HepG2 (cell line): ENCODE measurements around the gene USP7. TPM values are rescaled to one million over a fixed set of nuclear protein-coding genes. Genes with fewer than 3 reads are reported as not detected.

Experiments used
- AHR ChIP-seq: IDR thresholded peaks from 2 replicates; pipeline ENCODE4 v1.6.1; 2018; ENCODE audit warnings: missing genetic modification reagents, missing compliant biosample characterization
- BRD4 ChIP-seq: sonication (generic); formaldehyde crosslinking; IDR thresholded peaks from 2 replicates; pipeline ENCODE4 v1.4.0; 2020; ENCODE audit warnings: missing genetic modification reagents
- CENPT ChIP-seq: sonication (generic); formaldehyde crosslinking; IDR thresholded peaks from 2 replicates; pipeline ENCODE4 v1.8.0; 2022; ENCODE audit warnings: low read depth, mild to moderate bottlenecking, moderate library complexity, missing genetic modification reagents
- DMTF1 ChIP-seq: sonication (generic); formaldehyde crosslinking; IDR thresholded peaks from 2 replicates; pipeline ENCODE4 v1.4.0; 2020; ENCODE audit warnings: mild to moderate bottlenecking, missing genetic modification reagents
- EEA1 ChIP-seq: sonication (generic); formaldehyde crosslinking; IDR thresholded peaks from 2 replicates; pipeline ENCODE4 v1.5.1; 2020; ENCODE audit warnings: mild to moderate bottlenecking, missing genetic modification reagents, borderline replicate concordance
- ETV5 ChIP-seq: IDR thresholded peaks from 2 replicates; pipeline ENCODE4 v1.6.1; 2018; ENCODE audit warnings: missing biosample characterization, missing genetic modification reagents, inconsistent platforms, borderline replicate concordance
- ISL2 ChIP-seq: sonication (generic); formaldehyde crosslinking; IDR thresholded peaks from 2 replicates; pipeline ENCODE4 v1.5.0; 2020; ENCODE audit warnings: missing genetic modification reagents
- MEIS2 ChIP-seq: sonication (generic); formaldehyde crosslinking; IDR thresholded peaks from 2 replicates; pipeline ENCODE4 v1.9.0; 2021; ENCODE audit warnings: mild to moderate bottlenecking, missing genetic modification reagents
- MTF2 ChIP-seq: sonication (generic); formaldehyde crosslinking; IDR thresholded peaks from 2 replicates; pipeline ENCODE4 v1.5.0; 2020; ENCODE audit warnings: missing genetic modification reagents, borderline replicate concordance
- MYC ChIP-seq: sonication (generic); formaldehyde crosslinking; IDR thresholded peaks from 2 replicates; pipeline ENCODE4 v1.9.0; 2021; ENCODE audit warnings: missing genetic modification reagents, borderline replicate concordance
- MYPOP ChIP-seq: sonication (generic); formaldehyde crosslinking; IDR thresholded peaks from 2 replicates; pipeline ENCODE4 v1.8.1; 2023; ENCODE audit warnings: mild to moderate bottlenecking, moderate library complexity, missing genetic modification reagents
- PRDM4 ChIP-seq: sonication (generic); formaldehyde crosslinking; IDR thresholded peaks from 2 replicates; pipeline ENCODE4 v1.9.0; 2021; ENCODE audit warnings: missing genetic modification reagents, borderline replicate concordance
- RBFOX2 ChIP-seq: fragments of 200-400 bp; formaldehyde crosslinking; IDR thresholded peaks from 2 replicates; pipeline ENCODE4 v1.6.1; 2017; ENCODE audit warnings: low read depth, mild to moderate bottlenecking, low read length
- SMC3 ChIP-seq: IDR thresholded peaks from 2 replicates; pipeline ENCODE4 v1.6.1; 2011; ENCODE audit warnings: low read length, improper control_type of control experiment
- ZBTB21 ChIP-seq: sonication (generic); formaldehyde crosslinking; IDR thresholded peaks from 2 replicates; pipeline ENCODE4 v1.4.0; 2020; ENCODE audit warnings: missing genetic modification reagents
- ZBTB34 ChIP-seq: sonication (generic); formaldehyde crosslinking; IDR thresholded peaks from 2 replicates; pipeline ENCODE4 v1.8.0; 2022; ENCODE audit warnings: mild to moderate bottlenecking, missing genetic modification reagents
- ZFP1 ChIP-seq: IDR thresholded peaks from 2 replicates; pipeline ENCODE4 v1.6.1; 2016
- ZNF251 ChIP-seq: sonication (generic); formaldehyde crosslinking; IDR thresholded peaks from 2 replicates; pipeline ENCODE4 v1.9.0; 2021; ENCODE audit warnings: mild to moderate bottlenecking, missing genetic modification reagents
- ZNF317 ChIP-seq: sonication (generic); formaldehyde crosslinking; IDR thresholded peaks from 2 replicates; pipeline ENCODE4 v1.5.0; 2020; ENCODE audit warnings: mild to moderate bottlenecking, missing genetic modification reagents
- ZNF564 ChIP-seq: sonication (generic); formaldehyde crosslinking; IDR thresholded peaks from 2 replicates; pipeline ENCODE4 v1.8.1; 2023; ENCODE audit warnings: mild to moderate bottlenecking, missing genetic modification reagents
- ZNF580 ChIP-seq: IDR thresholded peaks from 2 replicates; pipeline ENCODE4 v1.6.1; 2016; ENCODE audit warnings: low read depth, borderline replicate concordance
- ZNF761 ChIP-seq: sonication (generic); formaldehyde crosslinking; conservative IDR thresholded peaks from 2 replicates; pipeline ENCODE4 v1.4.0; 2020; ENCODE audit warnings: mild to moderate bottlenecking, missing genetic modification reagents
- ZNF788 ChIP-seq: sonication (generic); formaldehyde crosslinking; IDR thresholded peaks from 2 replicates; pipeline ENCODE4 v1.5.0; 2020; ENCODE audit warnings: mild to moderate bottlenecking, missing genetic modification reagents, borderline replicate concordance
- polyA plus RNA-seq, 8 experiments: library from polyadenylated mRNA; depleted of rRNA in 3 of 8; stranded (reverse) in 7 of 8; unstranded in 1 of 8; fragments of >200 nt; fragmentation: Illumina TruSeq in 4 of 8; extraction: Trizol in 4 of 8; gene quantifications; 2 replicates each; pipeline versions ENCODE4 v1.2.1 to v1.2.3, GENCODE V29; 2011 to 2016; ENCODE audit warnings: low read depth in 4 of 8, missing spikeins in 1 of 8, mixed read lengths in 1 of 8; ENCODE audit not compliant: insufficient read depth in 1 of 8
- total RNA-seq, 5 experiments: library from RNA; depleted of rRNA; stranded (reverse); fragments of >200 nt; fragmentation: Illumina TruSeq; extraction: Trizol; gene quantifications; 2 replicates each; pipeline ENCODE4 v1.2.3, GENCODE V29; 2016; ENCODE audit warnings: low read depth in 1 of 5

Gene USP7
- total and polyA plus RNA-seq, 2 of the 13 experiments (the other 11 are each of a cell fraction or from before 2014, with no cell fraction given) = 52.5 to 173 TPM

GRCh38 chr16:8864480-8865110, 99.1 kb downstream of the USP7 start (continued):
- TF ChIP-seq PRDM4 (CRISPR knock-in tag) = no peak
- TF ChIP-seq ZNF251 (CRISPR knock-in tag) = no peak
- TF ChIP-seq ZNF317 (CRISPR knock-in tag) = no peak
- TF ChIP-seq EEA1 (CRISPR knock-in tag) = peak; percentile 29; the same call in 1 of the 2 replicates
- TF ChIP-seq ZBTB21 (CRISPR knock-in tag) = no peak
- no peak for TF ChIP-seq ISL2
- peak; percentile 9; the same call in 1 of the 2 replicates for TF ChIP-seq ZNF761 (CRISPR knock-in tag)
- no peak for TF ChIP-seq DMTF1 (CRISPR knock-in tag)
- TF ChIP-seq ZNF580 (CRISPR knock-in tag) = 0 out of 2 replicates have a peak, but pooled peaks have one; percentile 22
- peak; percentile 14; the same call in 1 of the 2 replicates for TF ChIP-seq ETV5 (CRISPR knock-in tag)
- 0 out of 2 replicates have a peak, but pooled peaks have one; percentile 19 for TF ChIP-seq MYPOP (CRISPR knock-in tag)
- TF ChIP-seq ZNF788 (CRISPR knock-in tag) = 0 out of 2 replicates have a peak, but pooled peaks have one; percentile 47
- 0 out of 2 replicates have a peak, but pooled peaks have one; percentile 20 for TF ChIP-seq ZNF564 (CRISPR knock-in tag)
- TF ChIP-seq ZBTB34 (CRISPR knock-in tag) = no peak
- TF ChIP-seq MYC (CRISPR knock-in tag) = peak; percentile 30; the same call in 1 of the 2 replicates
- TF ChIP-seq MTF2 (CRISPR knock-in tag) = 0 out of 2 replicates have a peak, but pooled peaks have one; percentile 26
- no peak for TF ChIP-seq BRD4 (CRISPR knock-in tag)
- no peak for TF ChIP-seq CENPT (CRISPR knock-in tag)
- TF ChIP-seq RBFOX2 = peak; percentile 71; the same call in 1 of the 2 replicates
- TF ChIP-seq SMC3 = no peak
- peak; percentile 37; the same call in 1 of the 2 replicates for TF ChIP-seq AHR (CRISPR knock-in tag)
- TF ChIP-seq MEIS2 (CRISPR knock-in tag) = peak; percentile 56; the same call in 1 of the 2 replicates
- no peak for TF ChIP-seq ZFP1 (CRISPR knock-in tag)
